Adrenal gland (tissue), 5 donors: ENCODE results near the gene CX3CR1.

Experiments
- POLR2A ChIP-seq, 2 donors: fragments of 450-650 bp; IDR thresholded peaks; one replicate each; pipeline ENCODE4 v1.6.1; 2017; ENCODE audit warnings: antibody characterized with exemption in 2 of 2, mild to moderate bottlenecking in 2 of 2, moderate library complexity in 1 of 2
- TF ChIP-seq, protein P1 (sequence below), 6 experiments: fragments of 450-650 bp in 4 of 6; fragments of 200-600 bp in 2 of 6; sonication (generic) in 1 of 6; IDR thresholded peaks; 1 replicate in 5 of 6; 2 replicates in 1 of 6; pipeline versions ENCODE4 v1.5.1 to v1.8.0; 2016 to 2021; ENCODE audit warnings: antibody characterized with exemption in 6 of 6, mild to moderate bottlenecking in 2 of 6, moderate library complexity in 1 of 6
- donor health status: DM: no; HTN: no; CAD: no.

GRCh38 chr3:39329493-39329892 lies 49.7 kb upstream of the CX3CR1 start, which contains the start of gene CCR8:
- TF ChIP-seq, protein P1, sequence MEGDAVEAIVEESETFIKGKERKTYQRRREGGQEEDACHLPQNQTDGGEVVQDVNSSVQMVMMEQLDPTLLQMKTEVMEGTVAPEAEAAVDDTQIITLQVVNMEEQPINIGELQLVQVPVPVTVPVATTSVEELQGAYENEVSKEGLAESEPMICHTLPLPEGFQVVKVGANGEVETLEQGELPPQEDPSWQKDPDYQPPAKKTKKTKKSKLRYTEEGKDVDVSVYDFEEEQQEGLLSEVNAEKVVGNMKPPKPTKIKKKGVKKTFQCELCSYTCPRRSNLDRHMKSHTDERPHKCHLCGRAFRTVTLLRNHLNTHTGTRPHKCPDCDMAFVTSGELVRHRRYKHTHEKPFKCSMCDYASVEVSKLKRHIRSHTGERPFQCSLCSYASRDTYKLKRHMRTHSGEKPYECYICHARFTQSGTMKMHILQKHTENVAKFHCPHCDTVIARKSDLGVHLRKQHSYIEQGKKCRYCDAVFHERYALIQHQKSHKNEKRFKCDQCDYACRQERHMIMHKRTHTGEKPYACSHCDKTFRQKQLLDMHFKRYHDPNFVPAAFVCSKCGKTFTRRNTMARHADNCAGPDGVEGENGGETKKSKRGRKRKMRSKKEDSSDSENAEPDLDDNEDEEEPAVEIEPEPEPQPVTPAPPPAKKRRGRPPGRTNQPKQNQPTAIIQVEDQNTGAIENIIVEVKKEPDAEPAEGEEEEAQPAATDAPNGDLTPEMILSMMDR (IDR thresholded peaks at IDR 0.05), result no peak
- TF ChIP-seq POLR2A (IDR thresholded peaks at IDR 0.05), result no peak
